GM21423 (cell line): ENCODE measurements around the gene TGFBR1.

Source experiments
- ATAC-seq: cut with Tn5 transposase; IDR thresholded peaks from one replicate; pipeline ENCODE4 v1.9.1; 2021; ENCODE audit warnings: mild to moderate bottlenecking, moderate library complexity; ENCODE audit not compliant: unreplicated experiment

Gene TGFBR1

DNA sequence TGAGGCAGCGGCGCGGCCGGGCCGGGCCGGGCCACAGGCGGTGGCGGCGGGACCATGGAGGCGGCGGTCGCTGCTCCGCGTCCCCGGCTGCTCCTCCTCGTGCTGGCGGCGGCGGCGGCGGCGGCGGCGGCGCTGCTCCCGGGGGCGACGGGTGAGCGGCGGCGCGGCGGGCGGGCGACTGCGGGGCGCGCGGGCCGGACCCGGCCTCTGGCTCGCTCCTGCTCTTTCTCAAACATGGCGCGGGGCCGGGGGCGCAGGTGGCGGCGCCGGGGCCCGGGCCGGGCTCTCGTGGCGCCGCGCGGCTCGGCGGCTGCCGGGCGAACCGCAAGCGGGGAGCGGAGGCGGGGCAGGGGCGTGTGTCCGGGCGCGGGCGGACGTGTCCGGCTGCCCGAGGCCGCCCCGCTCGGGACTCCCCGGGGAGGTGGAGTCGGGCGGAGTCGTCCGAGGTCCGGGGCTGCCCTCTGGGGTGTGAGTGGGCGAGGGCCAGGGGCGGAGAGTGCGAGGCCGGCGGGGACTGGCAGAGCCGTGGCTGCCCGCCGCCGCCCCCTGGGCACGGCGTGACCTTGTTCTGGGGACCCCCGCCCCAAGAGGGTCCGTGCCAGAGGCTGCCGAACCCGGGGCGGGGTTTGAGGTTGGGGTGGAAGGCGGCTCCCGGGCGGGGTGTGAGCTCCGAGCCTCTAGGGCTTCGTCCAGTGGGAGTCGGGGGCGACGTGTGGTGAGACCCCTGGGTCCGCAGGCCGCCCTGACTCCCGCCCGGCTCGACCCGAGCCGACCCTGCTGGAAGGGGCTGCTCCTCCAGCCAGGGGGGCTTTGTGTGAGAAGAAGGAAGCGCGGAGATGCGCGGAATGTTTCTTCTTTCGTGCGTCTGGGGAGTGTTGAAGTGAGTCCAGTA, 485 bp downstream of the TGFBR1 start:
- ATAC-seq, result peak; percentile 57

DNA sequence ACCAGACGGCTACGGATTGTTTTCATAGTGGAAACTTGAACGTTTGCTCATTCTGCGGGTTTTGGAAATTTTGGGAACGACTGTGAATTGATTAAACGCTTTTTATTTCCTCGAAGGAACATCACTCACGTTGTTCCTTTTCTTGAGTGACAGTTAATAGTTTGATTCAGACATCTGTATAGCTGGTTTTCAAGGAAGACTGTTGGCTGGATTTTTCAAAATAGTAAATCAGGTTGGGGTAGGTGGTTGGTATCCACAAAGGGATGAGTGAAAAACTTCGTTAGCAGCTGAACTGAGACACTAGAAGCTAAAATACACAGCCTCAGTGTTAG, 1.1 kb downstream of the TGFBR1 start:
- no peak for ATAC-seq

DNA sequence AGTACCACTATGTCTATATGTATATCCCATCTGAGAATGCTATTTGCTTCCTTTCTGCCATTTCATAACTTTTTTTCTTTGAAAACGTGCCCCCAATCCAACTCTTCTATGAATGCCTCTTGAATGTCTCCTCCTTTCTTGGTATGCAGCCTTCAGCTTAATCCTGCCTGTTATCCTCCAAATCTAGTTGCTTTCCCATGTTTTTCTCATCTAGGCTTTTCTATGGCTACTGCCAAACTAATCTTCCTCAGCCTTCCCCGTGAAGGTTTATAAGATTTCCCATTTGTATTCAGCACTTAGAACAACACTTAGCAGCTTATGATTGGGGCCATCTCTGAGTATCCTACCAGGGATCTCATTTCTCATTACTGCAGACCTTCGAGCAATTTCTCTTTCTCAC, 2.5 kb downstream of the TGFBR1 start:
- ATAC-seq, result no peak

DNA sequence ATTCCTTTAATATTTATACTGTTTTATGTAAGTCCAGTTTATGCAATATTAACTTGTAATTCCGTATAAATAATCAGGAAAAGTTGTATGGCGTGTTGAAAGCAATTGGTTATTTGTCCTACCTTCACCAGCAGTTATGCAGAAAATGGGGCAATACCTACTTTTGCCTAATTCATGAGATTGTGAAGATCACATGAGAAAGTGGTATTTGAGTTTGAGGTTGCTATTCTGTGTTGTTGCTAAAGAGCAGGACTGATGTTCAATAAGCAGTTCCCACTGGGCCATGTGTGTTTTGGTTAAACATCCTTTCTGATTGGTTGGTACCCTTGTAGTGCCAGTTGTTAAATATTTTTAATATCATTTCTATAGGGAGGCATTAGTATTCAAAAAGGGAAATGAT, 3.2 kb downstream of the TGFBR1 start:
- no peak for ATAC-seq

DNA sequence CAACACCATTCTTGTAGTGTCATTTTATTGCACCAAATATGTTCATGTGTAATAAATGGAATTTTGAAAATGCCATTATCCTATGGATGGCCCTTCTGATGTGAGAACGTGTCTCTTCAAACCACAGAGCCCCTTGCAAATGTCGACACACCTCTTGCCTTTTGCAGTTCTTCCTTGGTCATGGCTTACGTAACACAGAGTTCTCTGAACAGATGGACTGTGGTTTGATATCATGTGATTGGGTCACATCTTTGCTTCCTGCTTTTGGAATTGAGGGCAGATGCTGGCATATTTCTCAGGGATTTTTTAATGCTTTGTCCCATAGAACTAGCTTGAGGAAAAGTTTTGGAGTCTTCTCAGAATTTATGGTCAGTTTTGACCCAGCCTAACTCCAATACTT, 4.6 kb downstream of the TGFBR1 start:
- no peak for ATAC-seq

DNA sequence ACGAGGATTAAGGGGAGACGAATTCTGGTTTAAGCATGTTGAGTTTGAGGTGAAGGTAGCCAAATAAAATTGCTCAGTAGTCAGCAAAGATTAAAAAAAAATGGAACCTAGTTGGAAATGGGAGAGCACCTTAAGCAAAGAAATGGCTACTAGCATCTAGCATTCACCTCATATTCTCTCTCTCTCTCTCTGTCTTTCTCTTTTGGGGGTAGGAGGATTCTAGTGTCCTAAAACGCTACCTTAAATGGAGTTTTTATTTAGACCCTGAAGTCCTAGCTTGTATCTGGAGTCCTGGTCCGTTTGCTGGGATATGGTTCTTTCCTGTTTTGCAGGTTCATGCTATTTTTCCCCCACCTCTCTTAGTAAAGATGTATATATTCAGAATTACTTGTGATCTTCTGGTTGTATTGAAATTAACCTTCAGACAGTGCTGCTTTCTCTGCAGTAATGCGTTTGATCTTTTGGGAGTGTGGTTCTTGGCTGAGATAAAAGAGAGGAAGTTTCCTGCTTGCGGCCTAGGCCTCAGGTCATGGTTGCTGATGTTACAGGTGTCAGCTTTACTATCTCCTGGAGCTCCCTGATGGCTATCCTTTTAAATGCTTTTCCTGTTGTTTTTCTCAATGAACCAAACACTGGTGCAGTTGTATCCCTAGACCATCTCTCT, 8.0 kb downstream of the TGFBR1 start:
- ATAC-seq, result no peak

DNA sequence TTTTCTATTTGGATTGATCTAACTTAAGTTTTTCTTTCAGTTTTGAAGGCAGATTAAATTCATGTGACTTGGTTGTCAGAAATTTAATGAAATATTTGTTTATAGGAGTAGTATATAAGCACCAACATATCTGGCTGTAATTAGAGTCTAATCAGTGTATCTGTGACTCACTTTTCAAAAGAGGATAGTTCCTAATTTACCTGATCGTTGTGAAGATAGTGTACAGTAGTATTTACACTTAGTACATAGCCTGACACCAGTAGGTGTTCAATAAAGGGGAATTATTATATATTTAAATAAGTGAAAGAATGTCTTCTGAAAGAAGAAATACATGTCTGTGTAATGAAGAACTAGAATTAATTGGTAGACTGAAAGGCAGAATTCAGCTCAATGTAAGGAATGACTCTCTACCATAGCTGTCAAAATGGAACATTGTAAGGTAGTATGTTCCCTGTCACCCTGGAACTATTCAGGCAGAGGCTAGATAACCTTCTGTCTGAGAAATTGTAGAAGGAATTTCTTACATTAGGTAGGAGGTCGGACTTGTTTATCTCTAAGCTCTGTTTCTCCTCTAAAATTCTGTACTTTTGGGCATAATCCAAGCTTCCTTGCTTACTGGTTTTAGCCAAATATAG, 8.6 kb downstream of the TGFBR1 start:
- no peak for ATAC-seq

DNA sequence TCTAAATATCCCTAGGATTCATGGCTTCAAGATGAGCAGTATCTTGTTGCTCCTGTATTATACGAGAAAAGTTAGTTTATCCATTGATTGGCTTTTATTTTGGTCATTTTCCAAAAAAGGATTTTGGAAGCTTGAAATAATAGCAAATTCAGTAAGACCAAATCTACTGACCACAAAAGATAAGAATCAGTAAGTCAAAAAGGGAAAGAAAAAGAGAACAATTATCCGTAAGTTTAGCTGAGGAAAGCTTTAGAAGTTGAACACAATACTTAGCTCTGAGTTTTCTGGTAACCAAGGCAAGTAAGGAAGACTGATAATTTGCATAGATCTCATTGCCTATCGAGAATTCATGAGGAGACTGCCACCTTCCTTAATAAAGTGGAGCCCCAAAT, 9.1 kb downstream of the TGFBR1 start:
- no peak for ATAC-seq

DNA sequence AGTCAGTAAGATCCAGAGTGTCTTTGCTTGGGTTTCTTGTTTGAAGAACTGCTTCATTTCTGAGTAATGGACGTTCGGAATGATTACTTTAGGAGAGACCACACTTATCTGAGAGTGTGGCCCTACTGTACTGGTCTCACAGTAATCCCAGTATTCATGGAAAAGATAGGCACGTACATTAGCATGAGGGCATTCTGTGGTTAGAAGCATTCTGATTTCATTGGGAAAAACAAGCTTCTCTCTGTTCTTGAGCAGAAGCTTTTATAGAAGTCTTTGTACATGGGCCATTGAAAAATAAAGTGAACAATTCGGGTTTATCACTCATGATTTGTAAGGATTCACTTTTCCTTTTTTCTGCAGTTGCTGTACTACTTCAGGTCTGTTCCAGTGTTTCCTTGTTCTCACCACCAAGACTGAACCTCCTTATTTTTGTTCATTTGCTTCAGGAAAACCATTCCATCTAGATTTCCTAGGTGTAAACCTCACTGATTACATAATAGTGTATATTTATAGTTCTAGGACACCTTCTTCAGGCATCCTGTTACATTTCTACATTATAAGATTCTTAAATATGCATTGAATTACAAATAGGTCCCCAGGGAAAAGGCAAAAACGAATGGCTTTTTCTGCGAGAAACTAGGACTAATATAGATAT, 10.1 kb downstream of the TGFBR1 start:
- ATAC-seq, result no peak

DNA sequence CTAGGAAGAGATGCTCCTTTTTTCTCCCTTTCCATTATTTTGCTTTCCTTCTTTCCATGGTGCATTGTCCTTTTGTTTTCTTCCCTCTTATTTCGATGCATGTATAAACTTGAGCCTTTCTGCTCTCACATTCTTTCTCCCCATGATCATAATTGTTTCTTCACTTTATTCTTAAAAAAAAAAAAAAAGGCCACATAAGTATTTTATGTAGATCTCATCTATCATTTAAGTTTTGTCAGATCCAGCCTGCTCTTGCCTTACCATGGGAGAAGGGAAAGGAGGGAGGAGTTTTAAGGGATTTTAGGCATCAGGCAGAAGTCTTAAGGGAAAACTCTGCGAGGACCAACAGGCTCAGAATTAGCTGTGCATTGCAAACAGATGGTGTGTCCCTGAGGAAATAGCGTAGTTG, 11.1 kb downstream of the TGFBR1 start:
- ATAC-seq, result no peak

DNA sequence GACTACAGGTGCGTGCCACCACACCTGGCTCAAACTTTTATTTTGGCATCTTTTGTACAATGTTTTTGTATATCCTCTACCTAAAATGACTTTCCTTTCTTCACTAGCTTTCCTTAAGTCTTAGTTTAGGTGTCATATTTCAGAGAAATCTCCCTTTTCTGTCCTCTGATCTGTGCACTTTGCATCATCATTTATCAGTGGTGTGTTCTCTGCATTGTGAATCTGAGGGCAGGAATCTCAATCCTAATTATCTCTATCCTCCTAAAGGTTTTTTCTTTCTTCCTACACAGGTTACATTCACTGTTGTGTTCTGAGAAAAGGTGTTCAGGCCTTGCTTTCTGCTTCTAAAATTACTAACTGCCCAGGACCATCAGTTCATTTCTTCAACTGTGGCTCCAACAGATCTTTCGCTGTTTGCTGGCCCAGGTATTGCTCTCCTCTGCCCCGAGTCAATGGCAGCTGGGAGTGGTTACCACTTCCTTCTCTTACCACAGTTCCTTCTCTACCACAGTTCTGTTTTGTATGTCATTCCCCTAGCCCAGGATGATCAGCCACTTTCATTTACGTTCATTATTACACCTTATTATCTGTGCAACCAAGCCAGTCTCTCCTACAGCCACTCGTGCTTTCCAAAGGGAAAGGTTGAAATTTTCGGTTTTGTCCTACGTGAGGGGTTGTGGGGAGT, 14.0 kb downstream of the TGFBR1 start:
- ATAC-seq, result peak; percentile 97

DNA sequence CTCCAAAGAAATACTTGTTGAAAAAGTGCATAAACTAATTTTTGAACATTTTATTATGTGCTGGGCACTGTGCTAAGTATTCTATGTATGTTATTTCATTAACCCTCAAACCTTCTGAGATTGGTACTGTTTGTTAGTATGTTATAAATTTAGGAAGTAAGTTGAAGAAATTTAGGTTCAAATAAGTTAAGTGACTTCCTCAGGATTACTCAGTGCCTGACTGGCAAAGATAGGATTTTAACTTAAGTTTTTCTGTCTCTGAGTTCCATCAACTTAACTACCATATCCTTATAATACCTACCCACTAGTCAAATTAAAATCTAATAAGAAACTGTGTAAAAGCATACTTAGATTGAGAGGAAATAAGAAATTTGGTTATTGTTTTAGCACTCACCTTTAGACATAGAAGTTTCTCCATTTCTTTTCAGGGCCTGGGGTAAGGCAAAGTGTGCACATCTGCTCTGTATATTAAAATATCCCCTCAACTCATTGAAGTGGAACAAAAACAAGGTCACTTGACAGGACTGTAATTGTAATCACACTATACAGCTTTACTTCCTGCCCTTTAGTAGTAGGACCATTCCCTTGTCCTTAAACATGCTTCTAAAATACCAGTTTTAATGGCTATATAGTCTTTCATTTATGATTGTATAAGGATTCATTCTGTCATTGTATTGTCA, 15.2 kb downstream of the TGFBR1 start:
- ATAC-seq, result no peak

DNA sequence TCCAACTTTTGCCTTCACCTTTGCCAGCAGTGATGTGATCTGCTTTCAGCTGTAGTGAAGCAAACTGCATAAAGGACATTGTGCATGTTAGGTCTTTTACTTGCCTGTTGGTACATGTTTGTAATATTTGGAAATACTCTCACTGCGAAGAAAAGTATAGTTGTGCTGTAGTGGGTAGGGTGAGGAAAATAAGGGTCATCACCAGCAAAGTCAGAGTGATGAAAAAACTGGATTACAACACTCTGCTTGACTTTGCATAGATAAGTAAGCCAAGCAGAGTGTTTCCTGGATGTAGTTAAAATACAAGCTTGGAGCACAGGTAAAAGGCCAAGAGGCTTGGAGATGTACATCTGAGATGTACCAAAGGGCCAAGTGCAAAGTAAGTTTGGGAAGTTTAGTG, 16.7 kb downstream of the TGFBR1 start:
- no peak for ATAC-seq

DNA sequence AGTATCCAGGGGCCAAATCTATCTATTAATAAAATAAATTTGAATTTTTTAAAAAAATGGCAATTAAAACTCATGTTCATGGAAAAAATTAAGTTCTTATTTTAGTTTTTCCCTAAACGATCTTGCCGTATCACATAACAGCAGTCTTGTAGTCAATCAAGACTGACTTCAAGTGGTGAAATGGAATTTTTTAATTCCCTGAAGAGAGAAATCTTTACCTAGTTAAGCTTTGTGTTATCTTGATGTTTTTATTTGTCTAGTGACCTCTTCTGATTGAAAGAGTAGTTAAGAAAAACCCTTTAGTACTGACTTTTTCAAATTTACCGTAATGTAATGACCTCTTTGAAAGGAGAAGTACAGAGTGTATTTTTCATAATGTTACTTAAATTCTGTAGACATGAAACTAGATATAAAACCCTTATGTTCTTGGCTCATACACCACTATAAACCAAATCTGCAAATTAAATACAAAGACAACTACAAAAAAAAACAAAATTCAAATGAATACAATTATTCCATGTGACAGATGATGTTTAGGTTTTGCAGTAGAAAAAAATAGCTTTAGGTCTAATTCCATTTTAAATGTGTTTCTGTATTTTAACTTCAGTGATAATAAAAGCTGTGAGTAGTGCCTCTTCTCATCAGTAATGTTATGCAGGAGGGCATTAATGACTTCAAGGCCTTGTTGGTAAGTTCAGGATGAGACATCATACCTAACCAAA, 19.8 kb downstream of the TGFBR1 start:
- ATAC-seq, result no peak

DNA sequence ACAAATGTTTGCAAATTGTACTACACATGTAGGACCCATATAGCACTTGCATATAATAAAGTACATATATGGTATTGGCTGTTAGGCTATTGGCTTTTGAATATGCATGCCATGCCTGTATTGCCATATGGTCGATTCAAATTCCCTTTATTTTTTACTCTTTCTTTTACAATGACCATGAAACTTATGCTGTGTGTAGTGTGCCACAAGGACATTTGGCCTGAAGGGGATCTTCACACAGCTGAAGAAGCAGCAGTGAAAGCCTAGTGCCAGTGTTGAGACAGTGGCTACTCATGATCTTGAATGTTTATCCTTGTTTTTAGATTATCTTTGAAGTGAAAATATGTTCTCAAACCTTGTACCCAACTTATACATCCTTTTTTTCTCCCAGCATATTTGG, 20.5 kb downstream of the TGFBR1 start:
- no peak for ATAC-seq

DNA sequence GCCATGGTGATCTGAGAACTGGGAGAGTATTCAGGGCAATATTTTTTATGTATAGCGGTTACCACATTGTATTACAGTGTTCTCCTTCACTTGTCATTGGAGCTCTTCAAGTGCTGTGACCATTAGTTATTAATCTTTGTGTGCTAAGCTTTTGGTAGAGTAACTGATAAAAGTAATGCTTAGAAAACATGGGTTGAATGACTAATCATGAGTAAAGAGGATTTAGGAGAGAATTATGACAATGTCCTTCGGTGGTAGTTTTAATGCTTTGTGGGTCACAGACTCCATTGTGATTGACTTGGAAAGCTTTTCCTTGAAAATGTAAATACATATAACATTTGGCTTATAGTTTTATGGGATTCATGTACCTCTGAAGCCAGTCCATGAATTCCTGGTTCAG, 21.4 kb downstream of the TGFBR1 start:
- ATAC-seq, result no peak

DNA sequence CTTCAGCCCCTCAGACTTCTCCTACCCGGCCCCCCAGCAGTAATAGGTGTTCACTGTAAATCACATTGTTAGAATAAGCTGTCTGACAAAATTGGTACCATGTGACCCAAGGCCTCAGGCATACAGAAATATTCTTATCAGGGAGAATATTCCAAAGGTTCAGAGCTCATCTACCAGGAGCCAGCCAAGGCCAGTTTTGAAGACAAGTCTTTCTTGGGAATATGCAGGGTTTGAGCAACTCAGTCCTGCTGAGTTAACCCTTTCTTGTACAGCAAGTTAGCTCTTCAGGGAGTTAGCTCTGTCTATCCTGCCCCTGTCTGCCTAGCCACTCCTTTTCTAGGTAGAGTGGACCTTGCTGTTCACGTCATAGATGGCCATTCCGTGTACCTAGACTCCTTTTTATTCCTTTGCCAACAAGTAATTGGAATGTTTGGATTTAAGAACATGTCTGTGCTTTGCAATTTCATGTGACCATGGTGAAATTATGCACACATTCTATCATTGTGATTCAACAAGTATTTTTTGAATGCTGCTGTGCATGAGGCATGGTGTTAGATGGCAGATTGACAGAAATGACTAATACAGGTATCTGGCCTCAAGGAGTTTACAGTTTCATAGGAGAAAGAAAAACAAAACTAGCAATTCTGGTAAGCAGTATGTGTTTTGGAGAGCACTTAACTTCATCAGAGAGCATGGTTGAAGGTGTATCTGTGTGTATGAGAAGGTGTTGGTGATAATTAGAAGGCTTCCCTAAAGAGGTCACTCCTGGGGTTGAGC, 22.6 kb downstream of the TGFBR1 start:
- no peak for ATAC-seq

DNA sequence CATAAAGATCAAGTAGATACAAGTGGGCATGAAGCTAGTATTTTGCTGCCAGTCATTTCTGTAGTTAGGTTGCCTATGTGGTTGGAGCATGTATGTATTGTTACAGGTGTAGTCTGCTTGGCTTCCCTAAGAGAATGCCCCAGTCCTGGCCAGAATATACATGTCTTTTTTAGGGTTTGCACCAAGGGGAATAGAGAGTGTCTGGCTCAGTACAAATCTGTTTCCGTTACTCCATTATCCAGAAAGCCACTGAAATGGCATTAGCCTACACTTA, 23.2 kb downstream of the TGFBR1 start:
- ATAC-seq, result no peak

DNA sequence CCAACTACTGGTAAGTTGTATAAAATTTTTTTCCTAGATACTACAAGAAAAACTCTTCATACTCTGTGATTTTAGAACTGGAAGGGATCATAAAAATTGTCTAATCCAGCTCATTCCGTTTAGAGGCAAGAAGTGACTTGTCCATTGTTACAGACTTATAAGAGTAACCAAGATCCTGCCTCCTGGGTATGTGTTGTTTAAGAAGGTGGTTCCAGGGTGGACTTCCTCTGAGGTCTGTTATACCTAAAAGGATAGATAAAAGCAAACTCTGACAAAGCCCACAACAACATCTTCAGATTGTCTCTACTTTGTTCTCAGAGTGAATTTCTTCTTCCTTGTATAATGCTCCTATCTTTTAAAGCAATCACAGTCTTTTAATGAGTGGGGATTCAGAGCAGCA, 24.2 kb downstream of the TGFBR1 start:
- no peak for ATAC-seq
